GM19240 (cell line): ENCODE data around the gene SETMAR.
"Not testable (repeated sequence)": the region's sequence is repeated elsewhere in the genome, so short reads cannot be mapped to it uniquely, and the experiment has no call there.

ENCODE experiments used
- DNase-seq: peaks from one replicate; pipeline ENCODE4 v3.0.0; 2011; ENCODE audit warnings: low spot score; ENCODE audit not compliant: insufficient read length

The SETMAR gene

GRCh38 chr3:4313606-4314293 lies 10.6 kb downstream of the SETMAR start:
- DNase-seq: no peak

- DNase-seq: no peak
These were observed 11.5 kb downstream of the SETMAR start for GRCh38 chr3:4314688-4315087.

- no peak for DNase-seq
These were observed 17.1 kb downstream of the SETMAR start for GRCh38 chr3:4320096-4320911.

GRCh38 chr3:4321732-4322131 lies 18.6 kb downstream of the SETMAR start:
- DNase-seq: no peak

- DNase-seq: no peak
These were observed 19.5 kb downstream of the SETMAR start for GRCh38 chr3:4322635-4323034.

GRCh38 chr3:4323246-4324027 lies 20.3 kb downstream of the SETMAR start:
- DNase-seq: no peak

- DNase-seq: no peak
These were observed 23.7 kb downstream of the SETMAR start for GRCh38 chr3:4326868-4327267.

- DNase-seq: not testable (repeated sequence)
These were observed 26.6 kb downstream of the SETMAR start for GRCh38 chr3:4329806-4330205.

- DNase-seq: no peak
These were observed 28.9 kb downstream of the SETMAR start for GRCh38 chr3:4332111-4332510.

GRCh38 chr3:4332574-4332973 lies 29.4 kb downstream of the SETMAR start:
- no peak for DNase-seq

- no peak for DNase-seq
These were observed 29.8 kb downstream of the SETMAR start for GRCh38 chr3:4332991-4333390.

- DNase-seq: no peak
These were observed 31.4 kb downstream of the SETMAR start for GRCh38 chr3:4334548-4334947.

GRCh38 chr3:4335840-4336562 lies 32.8 kb downstream of the SETMAR start:
- DNase-seq: no peak

GRCh38 chr3:4336850-4337546 lies 33.8 kb downstream of the SETMAR start:
- no peak for DNase-seq

- DNase-seq: no peak
These were observed 35.6 kb downstream of the SETMAR start for GRCh38 chr3:4338751-4339150.

- DNase-seq: no peak
These were observed 36.9 kb downstream of the SETMAR start for GRCh38 chr3:4340077-4340410.

GRCh38 chr3:4340411-4341335 lies 37.5 kb downstream of the SETMAR start:
- no peak for DNase-seq

- no peak for DNase-seq
These were observed 38.1 kb downstream of the SETMAR start for GRCh38 chr3:4341336-4341675.

- no peak for DNase-seq
These were observed 40.1 kb downstream of the SETMAR start for GRCh38 chr3:4343258-4343657.

GRCh38 chr3:4350789-4351163 lies 47.6 kb downstream of the SETMAR start:
- peak; percentile 42 for DNase-seq
